ENCODE results near the gene GPC3.

- TF ChIP-seq CTCF (IDR thresholded peaks at IDR 0.05) (no peak), POLR2A (IDR thresholded peaks at IDR 0.05) (no peak)
These were observed 45.6 kb downstream of the GPC3 start for GRCh38 chrX:133939655-133940302.
